ENCODE results near the gene DHPS. TPM values are rescaled to one million over a fixed set of nuclear protein-coding genes. Genes with fewer than 3 reads are reported as not detected.
"Not testable (repeated sequence)": the region's sequence is repeated elsewhere in the genome, so short reads cannot be mapped to it uniquely, and the experiment has no call there.

DHPS gene
- total RNA-seq, 1 experiment from 2014 or later = 170 TPM

- no peak for DNase-seq (ENCODE audit: low spot score)
Observed at GRCh38 chr19:12646551-12646950, 35.1 kb downstream of the DHPS start.

DNA sequence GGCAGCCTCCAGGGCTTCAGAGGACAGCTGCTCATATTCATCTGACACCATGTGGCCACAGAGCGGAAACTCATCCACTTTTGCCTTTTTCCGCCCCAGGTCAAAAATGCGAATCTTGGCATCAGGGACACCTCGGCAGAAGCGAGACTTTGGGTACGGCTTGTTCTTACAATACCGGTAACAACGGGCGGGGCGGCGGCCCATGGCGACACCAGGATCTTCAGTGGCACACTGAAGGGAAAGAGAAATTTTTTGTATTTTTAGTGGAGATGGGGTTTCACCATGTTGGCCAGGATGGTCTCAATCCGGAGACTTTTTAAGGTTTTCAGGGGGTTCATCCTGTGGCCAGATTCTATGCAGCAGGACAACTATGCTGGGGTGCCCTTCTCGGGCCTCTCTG lies 38.0 kb downstream of the DHPS start:
- not testable (repeated sequence) for DNase-seq (ENCODE audit: low spot score)

GRCh38 chr19:12642506-12642905 lies 39.2 kb downstream of the DHPS start:
- DNase-seq (ENCODE audit: low spot score) = no peak

DNA sequence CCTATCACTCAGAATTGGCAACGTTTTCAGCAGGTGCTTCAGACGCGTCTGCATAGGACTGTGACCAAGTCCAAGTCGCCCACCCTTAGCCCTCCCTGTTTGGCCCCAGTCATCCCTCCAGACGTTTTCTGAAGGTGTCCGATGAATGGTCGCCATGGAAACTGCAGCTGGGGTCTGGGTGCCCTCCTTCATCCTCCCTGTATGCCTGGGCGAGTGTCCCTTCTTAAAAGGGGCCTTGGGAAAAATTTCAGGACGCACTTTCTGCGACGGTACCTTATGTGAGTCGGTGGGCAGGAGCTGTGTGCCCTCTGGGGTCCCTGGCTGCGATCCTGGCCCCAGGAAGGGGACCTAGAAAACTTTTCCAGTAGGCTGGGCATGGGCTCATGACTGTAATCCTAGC lies 40.2 kb downstream of the DHPS start:
- DNase-seq (ENCODE audit: low spot score) = no peak

DNA sequence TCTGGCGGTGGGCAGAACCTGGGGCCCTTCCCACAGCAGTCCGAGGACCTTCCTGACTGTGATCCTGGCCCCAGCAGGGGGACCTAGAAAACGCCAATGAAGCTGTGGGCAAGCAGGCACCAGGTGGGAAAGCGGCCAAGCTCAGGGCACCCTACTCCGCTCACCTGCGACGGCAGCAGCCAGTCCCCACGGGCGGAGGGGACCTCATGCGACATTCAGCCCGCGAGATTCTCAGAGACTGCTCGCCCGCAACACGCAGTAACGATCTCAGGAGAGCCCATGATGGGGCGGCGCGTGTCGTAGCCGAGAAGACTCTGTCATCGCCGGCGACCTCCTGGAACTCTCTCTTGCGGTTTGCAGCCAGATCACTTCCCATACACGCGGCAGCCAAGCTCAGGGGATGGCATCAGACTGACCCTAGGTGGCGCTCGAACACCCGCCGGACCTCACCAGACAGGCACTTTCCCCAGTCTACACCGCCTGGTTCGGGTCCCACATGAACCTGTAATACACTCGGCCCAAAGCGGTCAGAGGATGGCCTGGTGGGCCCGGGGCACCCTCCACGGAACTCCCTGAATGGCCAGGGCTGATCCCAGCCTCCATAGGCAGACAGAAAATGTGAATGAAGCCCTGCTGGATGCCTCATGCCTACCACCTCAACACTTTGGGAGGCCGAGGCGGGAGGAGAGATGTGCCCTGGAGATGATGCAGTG lies 41.6 kb downstream of the DHPS start:
- no peak for DNase-seq (ENCODE audit: low spot score)

DNA sequence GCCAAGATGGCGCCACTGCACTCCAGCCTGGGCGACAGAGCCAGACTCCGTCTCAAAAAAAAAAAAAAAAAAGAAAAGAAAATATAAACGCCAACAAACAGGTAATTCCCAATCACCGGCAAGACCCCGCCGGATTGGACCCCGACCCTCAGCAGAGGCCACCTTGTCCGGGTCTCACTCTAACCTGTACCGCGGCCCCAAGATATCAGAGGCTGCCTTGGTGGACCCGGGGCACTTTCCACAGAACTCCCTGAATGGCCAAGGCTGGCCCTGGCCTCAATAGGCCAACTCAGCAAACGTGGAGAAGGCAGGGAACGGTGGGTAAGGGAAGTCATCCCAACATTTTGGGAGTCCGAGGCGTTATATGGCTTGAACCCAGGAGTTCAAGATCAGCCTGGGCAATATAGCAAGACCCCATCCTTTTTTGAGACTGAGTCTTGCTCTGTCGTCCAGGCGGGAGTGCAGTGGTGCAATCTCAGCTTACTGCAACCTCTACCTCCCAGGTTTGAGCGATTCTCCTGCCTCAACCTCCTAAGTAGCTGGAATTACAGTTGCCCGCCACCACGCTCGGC lies 43.0 kb downstream of the DHPS start:
- no peak for DNase-seq (ENCODE audit: low spot score)

GRCh38 chr19:12636631-12637030 lies 45.0 kb downstream of the DHPS start:
- DNase-seq (ENCODE audit: low spot score) = no peak

DNA sequence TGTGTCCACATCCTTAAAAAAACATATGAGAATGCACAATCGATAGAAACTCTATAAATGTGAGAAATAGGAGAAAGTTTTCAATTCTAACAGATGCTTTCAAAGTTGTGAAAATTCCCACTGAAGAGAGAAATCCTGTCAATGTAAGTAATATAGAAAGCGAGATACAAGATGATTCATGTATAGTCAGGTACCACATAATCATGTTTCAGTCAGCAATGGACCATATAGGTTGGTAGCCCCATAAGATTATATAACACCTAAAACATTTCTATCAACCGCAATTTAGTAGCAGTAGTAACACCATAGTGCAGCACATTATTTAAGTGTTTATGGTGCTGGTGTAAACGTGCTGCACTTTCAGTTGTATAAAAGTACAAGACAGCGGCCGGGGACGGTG lies 52.5 kb downstream of the DHPS start:
- no peak for DNase-seq (ENCODE audit: low spot score)

GRCh38 chr19:12628040-12629022 lies 53.3 kb downstream of the DHPS start:
- no peak for DNase-seq (ENCODE audit: low spot score)

- DNase-seq (ENCODE audit: low spot score) = no peak
Observed at GRCh38 chr19:12626958-12627357, 54.7 kb downstream of the DHPS start.

Other genes with a start within 250 kb of the DHPS start
- 5.4 and 5.6 TPM in 2 replicates for gene ZNF443, start 240.9 kb downstream of the DHPS start, total RNA-seq (2014; rRNA removed; shearing (Covaris generic))
- 2.1 and 2.2 TPM in 2 replicates for gene ZNF709, start 197.1 kb downstream of the DHPS start, total RNA-seq (2014; rRNA removed; shearing (Covaris generic))
- gene ZNF564, start 130.4 kb downstream of the DHPS start, total RNA-seq (2014; rRNA removed; shearing (Covaris generic)) = 6.7 TPM in 2 replicates
- 4.7 and 6.9 TPM in 2 replicates for gene ZNF490, start 71.1 kb downstream of the DHPS start, total RNA-seq (2014; rRNA removed; shearing (Covaris generic))
- 10.5 and 29.2 TPM in 2 replicates for gene ZNF791, start 71.0 kb downstream of the DHPS start, total RNA-seq (2014; rRNA removed; shearing (Covaris generic))
- gene MAN2B1, start 15.1 kb downstream of the DHPS start, total RNA-seq (2014; rRNA removed; shearing (Covaris generic)) = 45.7 and 65.6 TPM in 2 replicates
- gene WDR83, start 15.1 kb downstream of the DHPS start, total RNA-seq (2014; rRNA removed; shearing (Covaris generic)) = 14.9 and 15.1 TPM in 2 replicates
- not detected in 2 replicates for gene GNG14, start 6.1 kb upstream of the DHPS start, total RNA-seq (2014; rRNA removed; shearing (Covaris generic))
- 16.7 and 21.8 TPM in 2 replicates for gene FBXW9, start 14.8 kb upstream of the DHPS start, total RNA-seq (2014; rRNA removed; shearing (Covaris generic))
- gene TNPO2, start 42.1 kb upstream of the DHPS start, total RNA-seq (2014; rRNA removed; shearing (Covaris generic)) = 9.3 and 14.5 TPM in 2 replicates
- 344 and 364 TPM in 2 replicates for gene TRIR, start 52.8 kb upstream of the DHPS start, total RNA-seq (2014; rRNA removed; shearing (Covaris generic))
- 198 and 212 TPM in 2 replicates for gene GET3, start 55.6 kb upstream of the DHPS start, total RNA-seq (2014; rRNA removed; shearing (Covaris generic))
- not detected in 2 replicates for gene BEST2, start 69.9 kb upstream of the DHPS start, total RNA-seq (2014; rRNA removed; shearing (Covaris generic))
- 10.2 and 20.5 TPM in 2 replicates for gene HOOK2, start 93.7 kb upstream of the DHPS start, total RNA-seq (2014; rRNA removed; shearing (Covaris generic))
- gene JUNB, start 109.6 kb upstream of the DHPS start, total RNA-seq (2014; rRNA removed; shearing (Covaris generic)) = 79.1 and 85.7 TPM in 2 replicates
- not detected in 2 replicates for gene PRDX2, start 119.9 kb upstream of the DHPS start, total RNA-seq (2014; rRNA removed; shearing (Covaris generic))
- gene THSD8, start 120.2 kb upstream of the DHPS start, total RNA-seq (2014; rRNA removed; shearing (Covaris generic)) = not detected in 2 replicates
- gene RNASEH2A, start 124.7 kb upstream of the DHPS start, total RNA-seq (2014; rRNA removed; shearing (Covaris generic)) = 88.8 and 89.6 TPM in 2 replicates
- 3.4 TPM in 1 of 2 replicates, not detected in the other for gene RTBDN, start 152.7 kb upstream of the DHPS start, total RNA-seq (2014; rRNA removed; shearing (Covaris generic))
- 1.3 and 3.2 TPM in 2 replicates for gene MAST1, start 156.6 kb upstream of the DHPS start, total RNA-seq (2014; rRNA removed; shearing (Covaris generic))
- gene DNASE2, start 199.6 kb upstream of the DHPS start, total RNA-seq (2014; rRNA removed; shearing (Covaris generic)) = 61.3 and 74.4 TPM in 2 replicates
- gene KLF1, start 205.3 kb upstream of the DHPS start, total RNA-seq (2014; rRNA removed; shearing (Covaris generic)) = not detected in 2 replicates
- gene GCDH, start 209.3 kb upstream of the DHPS start, total RNA-seq (2014; rRNA removed; shearing (Covaris generic)) = 25.0 and 25.8 TPM in 2 replicates
- gene SYCE2, start 237.4 kb upstream of the DHPS start, total RNA-seq (2014; rRNA removed; shearing (Covaris generic)) = 0.12 and 0.28 TPM in 2 replicates